Activated T-cell treated with anti-CD3 and anti-CD28 coated beads for 24 hours (primary cell): ENCODE results near the gene IPO5.

Experiments
- DNase-seq: peaks from one replicate; pipeline ENCODE4 v3.0.0-alpha.2; 2020; ENCODE audit warnings: low read depth

The IPO5 gene

GRCh38 chr13:98059276-98059675 is 105.8 kb downstream of the IPO5 start:
- no peak for DNase-seq

GRCh38 chr13:98060282-98060681 is 106.8 kb downstream of the IPO5 start:
- DNase-seq: no peak

GRCh38 chr13:98065468-98065867 is 112.0 kb downstream of the IPO5 start:
- DNase-seq: no peak

GRCh38 chr13:98066636-98067035 is 113.2 kb downstream of the IPO5 start:
- no peak for DNase-seq

GRCh38 chr13:98068521-98068920 is 115.0 kb downstream of the IPO5 start:
- DNase-seq: no peak

GRCh38 chr13:98069985-98070384 is 116.5 kb downstream of the IPO5 start:
- no peak for DNase-seq

GRCh38 chr13:98071316-98071715 is 117.8 kb downstream of the IPO5 start:
- no peak for DNase-seq

GRCh38 chr13:98072476-98072875 is 119.0 kb downstream of the IPO5 start:
- DNase-seq: no peak
